ENCODE measurements around the gene EHHADH.

EHHADH gene

GRCh38 chr3:185144784-185145183, 109.1 kb downstream of the EHHADH start:
- Histone ChIP-seq H3K4me1 (ENCODE audit: control insufficient read depth, insufficient read depth, low read length) (peaks cover 10% of the 10 kb centered on the region), H3K36me3 (ENCODE audit: control insufficient read depth, insufficient read depth, low read length) (no peaks in the 10 kb centered on the region), H3K9me3 (ENCODE audit: control insufficient read depth, insufficient read depth, low read depth, low read length) (no peaks in the 10 kb centered on the region), H3K27ac (ENCODE audit: low read depth, low read length) (no peak overlapping the region), H3K9ac (ENCODE audit: low read length) (no peak overlapping the region), H3K27me3 (ENCODE audit: control insufficient read depth, insufficient read depth, low read length) (peaks cover 19% of the 10 kb centered on the region), H3K4me3 (ENCODE audit: low read depth, low read length) (no peak overlapping the region)

Measured in HUES6 (cell line).